Esophagus muscularis mucosa (tissue), 4 donors: ENCODE measurements around the gene UPF3B.

Experiments
- EP300 ChIP-seq: sonication (generic); formaldehyde crosslinking; IDR thresholded peaks from one replicate; pipeline ENCODE4 v1.6.1; 2017; ENCODE audit warnings: antibody characterized with exemption
- POLR2AphosphoS5 ChIP-seq, 2 donors: sonication (generic); formaldehyde crosslinking; IDR thresholded peaks; one replicate each; pipeline ENCODE4 v1.6.1; 2017; ENCODE audit warnings: antibody characterized with exemption in 2 of 2
- TF ChIP-seq, protein P1 (sequence below), 3 experiments: fragments of 200-600 bp in 2 of 3; fragments of 450-650 bp in 1 of 3; sonication (generic) in 2 of 3; IDR thresholded peaks; one replicate each; pipeline ENCODE4 v1.5.1; 2017 to 2019; ENCODE audit warnings: antibody characterized with exemption in 3 of 3, mild to moderate bottlenecking in 2 of 3, moderate library complexity in 1 of 3

DNA sequence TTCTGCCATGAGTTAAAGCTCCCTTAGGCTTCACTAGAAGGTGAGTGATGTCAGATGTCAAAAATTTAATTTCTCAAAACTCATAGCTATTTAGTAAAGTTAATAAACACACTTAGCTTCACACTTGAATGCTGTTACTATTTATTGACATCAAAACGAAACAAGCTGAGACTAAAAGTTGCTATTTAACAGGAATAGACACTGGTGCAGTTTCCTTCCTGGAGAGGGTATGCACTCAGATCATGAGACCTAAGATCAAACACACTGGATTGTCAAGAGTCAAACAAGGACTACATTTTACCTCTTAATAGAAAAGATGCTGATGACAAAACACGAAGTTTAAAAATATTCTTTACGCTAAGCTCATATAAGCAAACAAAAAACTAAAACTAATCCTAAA lies 18.9 kb downstream of the UPF3B start:
- TF ChIP-seq, protein P1, sequence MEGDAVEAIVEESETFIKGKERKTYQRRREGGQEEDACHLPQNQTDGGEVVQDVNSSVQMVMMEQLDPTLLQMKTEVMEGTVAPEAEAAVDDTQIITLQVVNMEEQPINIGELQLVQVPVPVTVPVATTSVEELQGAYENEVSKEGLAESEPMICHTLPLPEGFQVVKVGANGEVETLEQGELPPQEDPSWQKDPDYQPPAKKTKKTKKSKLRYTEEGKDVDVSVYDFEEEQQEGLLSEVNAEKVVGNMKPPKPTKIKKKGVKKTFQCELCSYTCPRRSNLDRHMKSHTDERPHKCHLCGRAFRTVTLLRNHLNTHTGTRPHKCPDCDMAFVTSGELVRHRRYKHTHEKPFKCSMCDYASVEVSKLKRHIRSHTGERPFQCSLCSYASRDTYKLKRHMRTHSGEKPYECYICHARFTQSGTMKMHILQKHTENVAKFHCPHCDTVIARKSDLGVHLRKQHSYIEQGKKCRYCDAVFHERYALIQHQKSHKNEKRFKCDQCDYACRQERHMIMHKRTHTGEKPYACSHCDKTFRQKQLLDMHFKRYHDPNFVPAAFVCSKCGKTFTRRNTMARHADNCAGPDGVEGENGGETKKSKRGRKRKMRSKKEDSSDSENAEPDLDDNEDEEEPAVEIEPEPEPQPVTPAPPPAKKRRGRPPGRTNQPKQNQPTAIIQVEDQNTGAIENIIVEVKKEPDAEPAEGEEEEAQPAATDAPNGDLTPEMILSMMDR (IDR thresholded peaks at IDR 0.05) = no peak
- TF ChIP-seq EP300 (no peak), POLR2AphosphoS5 (IDR thresholded peaks at IDR 0.05) (no peak)
